Measurements from ENCODE around the gene PRKAG2. TPM values are rescaled to one million over a fixed set of nuclear protein-coding genes. Genes with fewer than 3 reads are reported as not detected.

Gene PRKAG2
- total and polyA plus RNA-seq, 2 experiments from 2014 or later, result 9.1 to 14.9 TPM

DNA sequence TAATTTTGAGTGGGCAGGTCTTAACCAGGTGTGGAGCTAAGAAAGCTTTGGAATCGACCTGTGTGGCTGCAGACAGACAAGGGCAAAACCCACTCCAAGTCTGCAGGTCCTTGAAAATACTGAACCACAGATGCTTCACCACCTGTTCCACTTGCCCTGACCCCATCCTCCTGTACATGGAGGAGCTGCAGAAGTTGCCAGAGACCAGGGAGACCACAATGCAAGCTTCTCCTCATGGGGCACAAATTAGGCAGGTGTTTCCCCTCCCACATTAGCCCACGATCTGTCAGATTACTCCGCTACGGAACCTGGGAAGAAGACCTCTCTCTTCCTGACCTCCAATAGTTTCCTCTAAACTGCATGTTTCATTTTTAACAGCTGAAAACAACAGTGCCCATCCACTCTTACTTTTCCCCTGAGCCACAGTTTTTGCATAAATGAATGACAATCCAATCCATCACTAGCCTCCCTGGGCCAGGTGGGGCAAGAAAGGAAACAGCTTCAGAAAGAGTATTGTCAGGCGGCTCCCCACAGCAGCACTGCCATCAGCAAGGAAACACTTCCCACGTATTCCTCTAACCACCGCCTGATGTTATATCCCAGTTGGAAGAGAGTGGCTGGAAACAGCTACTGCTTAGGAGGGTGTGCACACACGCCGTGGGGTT lies 141.6 kb downstream of the PRKAG2 start (continued):
- TF ChIP-seq POLR2AphosphoS5 (IDR thresholded peaks at IDR 0.05; ENCODE audit: low read depth) (no peak), EZH2phosphoT487 (IDR thresholded peaks at IDR 0.05; ENCODE audit: unreplicated experiment) (no peak), CREB1 (CRISPR knock-in tag; IDR thresholded peaks at IDR 0.05; ENCODE audit: low read depth) (no peak), JUNB (IDR thresholded peaks at IDR 0.05; ENCODE audit: unreplicated experiment) (no peak), ZNF331 (CRISPR knock-in tag; IDR thresholded peaks at IDR 0.05; ENCODE audit: low read depth) (no peak), NANOG (IDR thresholded peaks at IDR 0.05; ENCODE audit: borderline replicate concordance) (no peak)
- TF ChIP-seq, protein P1, sequence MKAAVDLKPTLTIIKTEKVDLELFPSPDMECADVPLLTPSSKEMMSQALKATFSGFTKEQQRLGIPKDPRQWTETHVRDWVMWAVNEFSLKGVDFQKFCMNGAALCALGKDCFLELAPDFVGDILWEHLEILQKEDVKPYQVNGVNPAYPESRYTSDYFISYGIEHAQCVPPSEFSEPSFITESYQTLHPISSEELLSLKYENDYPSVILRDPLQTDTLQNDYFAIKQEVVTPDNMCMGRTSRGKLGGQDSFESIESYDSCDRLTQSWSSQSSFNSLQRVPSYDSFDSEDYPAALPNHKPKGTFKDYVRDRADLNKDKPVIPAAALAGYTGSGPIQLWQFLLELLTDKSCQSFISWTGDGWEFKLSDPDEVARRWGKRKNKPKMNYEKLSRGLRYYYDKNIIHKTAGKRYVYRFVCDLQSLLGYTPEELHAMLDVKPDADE (IDR thresholded peaks at IDR 0.05), result no peak
- TF ChIP-seq, protein P2, sequence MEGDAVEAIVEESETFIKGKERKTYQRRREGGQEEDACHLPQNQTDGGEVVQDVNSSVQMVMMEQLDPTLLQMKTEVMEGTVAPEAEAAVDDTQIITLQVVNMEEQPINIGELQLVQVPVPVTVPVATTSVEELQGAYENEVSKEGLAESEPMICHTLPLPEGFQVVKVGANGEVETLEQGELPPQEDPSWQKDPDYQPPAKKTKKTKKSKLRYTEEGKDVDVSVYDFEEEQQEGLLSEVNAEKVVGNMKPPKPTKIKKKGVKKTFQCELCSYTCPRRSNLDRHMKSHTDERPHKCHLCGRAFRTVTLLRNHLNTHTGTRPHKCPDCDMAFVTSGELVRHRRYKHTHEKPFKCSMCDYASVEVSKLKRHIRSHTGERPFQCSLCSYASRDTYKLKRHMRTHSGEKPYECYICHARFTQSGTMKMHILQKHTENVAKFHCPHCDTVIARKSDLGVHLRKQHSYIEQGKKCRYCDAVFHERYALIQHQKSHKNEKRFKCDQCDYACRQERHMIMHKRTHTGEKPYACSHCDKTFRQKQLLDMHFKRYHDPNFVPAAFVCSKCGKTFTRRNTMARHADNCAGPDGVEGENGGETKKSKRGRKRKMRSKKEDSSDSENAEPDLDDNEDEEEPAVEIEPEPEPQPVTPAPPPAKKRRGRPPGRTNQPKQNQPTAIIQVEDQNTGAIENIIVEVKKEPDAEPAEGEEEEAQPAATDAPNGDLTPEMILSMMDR (conservative IDR thresholded peaks at IDR 0.05; ENCODE audit: low read depth in 2 of 2), result no peak
- TF ChIP-seq, protein P3, sequence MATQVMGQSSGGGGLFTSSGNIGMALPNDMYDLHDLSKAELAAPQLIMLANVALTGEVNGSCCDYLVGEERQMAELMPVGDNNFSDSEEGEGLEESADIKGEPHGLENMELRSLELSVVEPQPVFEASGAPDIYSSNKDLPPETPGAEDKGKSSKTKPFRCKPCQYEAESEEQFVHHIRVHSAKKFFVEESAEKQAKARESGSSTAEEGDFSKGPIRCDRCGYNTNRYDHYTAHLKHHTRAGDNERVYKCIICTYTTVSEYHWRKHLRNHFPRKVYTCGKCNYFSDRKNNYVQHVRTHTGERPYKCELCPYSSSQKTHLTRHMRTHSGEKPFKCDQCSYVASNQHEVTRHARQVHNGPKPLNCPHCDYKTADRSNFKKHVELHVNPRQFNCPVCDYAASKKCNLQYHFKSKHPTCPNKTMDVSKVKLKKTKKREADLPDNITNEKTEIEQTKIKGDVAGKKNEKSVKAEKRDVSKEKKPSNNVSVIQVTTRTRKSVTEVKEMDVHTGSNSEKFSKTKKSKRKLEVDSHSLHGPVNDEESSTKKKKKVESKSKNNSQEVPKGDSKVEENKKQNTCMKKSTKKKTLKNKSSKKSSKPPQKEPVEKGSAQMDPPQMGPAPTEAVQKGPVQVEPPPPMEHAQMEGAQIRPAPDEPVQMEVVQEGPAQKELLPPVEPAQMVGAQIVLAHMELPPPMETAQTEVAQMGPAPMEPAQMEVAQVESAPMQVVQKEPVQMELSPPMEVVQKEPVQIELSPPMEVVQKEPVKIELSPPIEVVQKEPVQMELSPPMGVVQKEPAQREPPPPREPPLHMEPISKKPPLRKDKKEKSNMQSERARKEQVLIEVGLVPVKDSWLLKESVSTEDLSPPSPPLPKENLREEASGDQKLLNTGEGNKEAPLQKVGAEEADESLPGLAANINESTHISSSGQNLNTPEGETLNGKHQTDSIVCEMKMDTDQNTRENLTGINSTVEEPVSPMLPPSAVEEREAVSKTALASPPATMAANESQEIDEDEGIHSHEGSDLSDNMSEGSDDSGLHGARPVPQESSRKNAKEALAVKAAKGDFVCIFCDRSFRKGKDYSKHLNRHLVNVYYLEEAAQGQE (IDR thresholded peaks at IDR 0.05; ENCODE audit: unreplicated experiment), result no peak

DNA sequence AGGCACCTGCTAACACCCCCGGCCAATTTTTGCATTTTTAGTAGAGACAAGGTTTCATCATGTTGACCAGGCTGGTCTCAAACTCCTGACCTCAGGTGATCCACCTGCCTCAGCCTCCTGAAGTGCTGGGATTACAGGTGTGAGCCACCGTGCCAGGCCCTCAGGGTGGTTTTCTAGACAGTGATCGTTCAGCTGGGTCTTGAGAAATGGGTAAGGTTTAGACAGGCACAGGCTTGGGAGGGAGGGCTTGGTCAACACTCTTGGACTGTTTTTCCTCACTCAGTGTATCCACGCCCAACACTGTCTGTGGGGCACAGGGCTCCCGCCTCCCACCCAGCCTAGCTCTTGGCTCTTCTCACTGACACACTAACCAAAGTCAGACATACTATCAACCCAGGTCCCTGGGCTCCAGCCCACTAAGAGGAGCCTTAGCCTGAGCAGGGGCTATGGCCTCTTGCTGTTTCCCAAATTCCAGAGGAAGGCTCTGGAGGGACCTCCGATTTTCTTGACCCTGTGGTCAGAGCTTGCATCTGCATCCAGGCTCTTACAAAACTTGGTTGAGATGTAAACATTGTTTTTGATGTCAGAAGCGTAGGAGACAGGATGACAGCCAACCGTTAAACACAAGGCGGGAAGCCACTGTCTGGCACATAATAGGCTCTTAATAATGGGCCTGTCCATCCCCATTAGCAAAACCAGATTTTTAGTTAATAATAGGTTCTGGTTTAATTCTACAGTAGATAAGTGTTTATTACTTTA lies 143.9 kb downstream of the PRKAG2 start:
- ATAC-seq (no peak; the same call in 2 of the 3 replicates), DNase-seq (ENCODE audit: low spot score) (no peak)
- Histone ChIP-seq H3K4me3 (no peak overlapping the region), H2AFZ (no peak overlapping the region), H3K27ac (ENCODE audit: low read depth) (no peak overlapping the region), H3K9me2 (ENCODE audit: insufficient read depth) (no peaks in the 10 kb centered on the region), H3K4me1 (ENCODE audit: insufficient read depth) (peaks cover 19% of the 10 kb centered on the region), H3F3A (replicated peaks; ENCODE audit: low read depth) (0 out of 2 replicates have a peak, but pooled peaks cover 3% of the 10 kb centered on the region), H4K20me1 (replicated peaks; ENCODE audit: insufficient read depth) (no peaks in the 10 kb centered on the region), H3K27me3 (ENCODE audit: insufficient read depth) (no peaks in the 10 kb centered on the region), H3K4me2 (no peak overlapping the region), H3K79me2 (replicated peaks; ENCODE audit: insufficient read depth) (no peaks in the 10 kb centered on the region), H3K36me3 (ENCODE audit: insufficient read depth) (no peaks in the 10 kb centered on the region)
- Mint-ChIP-seq H3K4me3 (no peak overlapping the region), H3K27me3 (ENCODE audit: insufficient read depth, low read depth, poor library complexity) (peaks cover 6% of the 10 kb centered on the region), H3K4me1 (peaks cover 17% of the 10 kb centered on the region), H3K27ac (no peak overlapping the region), H3K9me3 (no peaks in the 10 kb centered on the region), H3K36me3 (ENCODE audit: low read depth) (0 out of 3 replicates have a peak, but pooled peaks cover 2% of the 10 kb centered on the region)
- TF ChIP-seq EZH2phosphoT487 (IDR thresholded peaks at IDR 0.05; ENCODE audit: unreplicated experiment), result no peak
- no peak for TF ChIP-seq ZNF331 (CRISPR knock-in tag; IDR thresholded peaks at IDR 0.05; ENCODE audit: low read depth)
- no peak for TF ChIP-seq NANOG (IDR thresholded peaks at IDR 0.05; ENCODE audit: borderline replicate concordance)
- TF ChIP-seq, protein P4, sequence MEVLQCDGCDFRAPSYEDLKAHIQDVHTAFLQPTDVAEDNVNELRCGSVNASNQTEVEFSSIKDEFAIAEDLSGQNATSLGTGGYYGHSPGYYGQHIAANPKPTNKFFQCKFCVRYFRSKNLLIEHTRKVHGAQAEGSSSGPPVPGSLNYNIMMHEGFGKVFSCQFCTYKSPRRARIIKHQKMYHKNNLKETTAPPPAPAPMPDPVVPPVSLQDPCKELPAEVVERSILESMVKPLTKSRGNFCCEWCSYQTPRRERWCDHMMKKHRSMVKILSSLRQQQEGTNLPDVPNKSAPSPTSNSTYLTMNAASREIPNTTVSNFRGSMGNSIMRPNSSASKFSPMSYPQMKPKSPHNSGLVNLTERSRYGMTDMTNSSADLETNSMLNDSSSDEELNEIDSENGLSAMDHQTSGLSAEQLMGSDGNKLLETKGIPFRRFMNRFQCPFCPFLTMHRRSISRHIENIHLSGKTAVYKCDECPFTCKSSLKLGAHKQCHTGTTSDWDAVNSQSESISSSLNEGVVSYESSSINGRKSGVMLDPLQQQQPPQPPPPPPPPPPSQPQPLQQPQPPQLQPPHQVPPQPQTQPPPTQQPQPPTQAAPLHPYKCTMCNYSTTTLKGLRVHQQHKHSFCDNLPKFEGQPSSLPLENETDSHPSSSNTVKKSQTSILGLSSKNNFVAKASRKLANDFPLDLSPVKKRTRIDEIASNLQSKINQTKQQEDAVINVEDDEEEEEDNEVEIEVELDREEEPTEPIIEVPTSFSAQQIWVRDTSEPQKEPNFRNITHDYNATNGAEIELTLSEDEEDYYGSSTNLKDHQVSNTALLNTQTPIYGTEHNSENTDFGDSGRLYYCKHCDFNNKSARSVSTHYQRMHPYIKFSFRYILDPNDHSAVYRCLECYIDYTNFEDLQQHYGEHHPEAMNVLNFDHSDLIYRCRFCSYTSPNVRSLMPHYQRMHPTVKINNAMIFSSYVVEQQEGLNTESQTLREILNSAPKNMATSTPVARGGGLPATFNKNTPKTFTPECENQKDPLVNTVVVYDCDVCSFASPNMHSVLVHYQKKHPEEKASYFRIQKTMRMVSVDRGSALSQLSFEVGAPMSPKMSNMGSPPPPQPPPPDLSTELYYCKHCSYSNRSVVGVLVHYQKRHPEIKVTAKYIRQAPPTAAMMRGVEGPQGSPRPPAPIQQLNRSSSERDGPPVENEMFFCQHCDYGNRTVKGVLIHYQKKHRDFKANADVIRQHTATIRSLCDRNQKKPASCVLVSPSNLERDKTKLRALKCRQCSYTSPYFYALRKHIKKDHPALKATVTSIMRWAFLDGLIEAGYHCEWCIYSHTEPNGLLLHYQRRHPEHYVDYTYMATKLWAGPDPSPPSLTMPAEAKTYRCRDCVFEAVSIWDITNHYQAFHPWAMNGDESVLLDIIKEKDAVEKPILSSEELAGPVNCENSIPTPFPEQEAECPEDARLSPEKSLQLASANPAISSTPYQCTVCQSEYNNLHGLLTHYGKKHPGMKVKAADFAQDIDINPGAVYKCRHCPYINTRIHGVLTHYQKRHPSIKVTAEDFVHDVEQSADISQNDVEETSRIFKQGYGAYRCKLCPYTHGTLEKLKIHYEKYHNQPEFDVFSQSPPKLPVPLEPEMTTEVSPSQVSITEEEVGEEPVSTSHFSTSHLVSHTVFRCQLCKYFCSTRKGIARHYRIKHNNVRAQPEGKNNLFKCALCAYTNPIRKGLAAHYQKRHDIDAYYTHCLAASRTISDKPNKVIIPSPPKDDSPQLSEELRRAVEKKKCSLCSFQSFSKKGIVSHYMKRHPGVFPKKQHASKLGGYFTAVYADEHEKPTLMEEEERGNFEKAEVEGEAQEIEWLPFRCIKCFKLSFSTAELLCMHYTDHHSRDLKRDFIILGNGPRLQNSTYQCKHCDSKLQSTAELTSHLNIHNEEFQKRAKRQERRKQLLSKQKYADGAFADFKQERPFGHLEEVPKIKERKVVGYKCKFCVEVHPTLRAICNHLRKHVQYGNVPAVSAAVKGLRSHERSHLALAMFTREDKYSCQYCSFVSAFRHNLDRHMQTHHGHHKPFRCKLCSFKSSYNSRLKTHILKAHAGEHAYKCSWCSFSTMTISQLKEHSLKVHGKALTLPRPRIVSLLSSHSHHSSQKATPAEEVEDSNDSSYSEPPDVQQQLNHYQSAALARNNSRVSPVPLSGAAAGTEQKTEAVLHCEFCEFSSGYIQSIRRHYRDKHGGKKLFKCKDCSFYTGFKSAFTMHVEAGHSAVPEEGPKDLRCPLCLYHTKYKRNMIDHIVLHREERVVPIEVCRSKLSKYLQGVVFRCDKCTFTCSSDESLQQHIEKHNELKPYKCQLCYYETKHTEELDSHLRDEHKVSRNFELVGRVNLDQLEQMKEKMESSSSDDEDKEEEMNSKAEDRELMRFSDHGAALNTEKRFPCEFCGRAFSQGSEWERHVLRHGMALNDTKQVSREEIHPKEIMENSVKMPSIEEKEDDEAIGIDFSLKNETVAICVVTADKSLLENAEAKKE (CRISPR knock-in tag; IDR thresholded peaks at IDR 0.05), result no peak
